Natural killer cell treated with Interleukin-12 subunit alpha and Interleukin-12 subunit beta and Interleukin-15 and Interleukin-18, amount 100 ng/mL, for 72 hours (primary cell): Measurements from ENCODE around the gene MYLK2. TPM values are rescaled to one million over a fixed set of nuclear protein-coding genes. Genes with fewer than 3 reads are reported as not detected.

Source experiments
- ATAC-seq, 2 donors: fragments of 150-1000 bp; cut with Tn5 transposase in 1 of 2; sonication (Bioruptor Pico), chemical (Tn5 transposase) in 1 of 2; 2 replicates each; pipeline ENCODE4 v1.10.0; 2021
- DNase-seq: peaks from one replicate; pipeline ENCODE4 v3.0.0; 2022; ENCODE audit warnings: low spot score
- H3K27ac Mint-ChIP-seq, 2 donors: 1 replicate in 1 of 2; 2 replicates in 1 of 2; pipeline ENCODE4 v1.8.0; 2022; ENCODE audit warnings: mixed read lengths in 2 of 2, mild to moderate bottlenecking in 1 of 2, moderate library complexity in 1 of 2
- H3K27me3 Mint-ChIP-seq, 2 donors: 1 replicate in 1 of 2; 2 replicates in 1 of 2; pipeline ENCODE4 v1.8.0; 2022; ENCODE audit warnings: mixed read lengths in 2 of 2
- H3K36me3 Mint-ChIP-seq: one replicate; pipeline ENCODE4 v1.8.0; 2022; ENCODE audit warnings: mixed read lengths
- H3K4me1 Mint-ChIP-seq, 2 donors: 1 replicate in 1 of 2; 2 replicates in 1 of 2; pipeline ENCODE4 v1.8.0; 2022; ENCODE audit warnings: low read depth in 2 of 2, mixed read lengths in 2 of 2, mild to moderate bottlenecking in 1 of 2
- H3K4me3 Mint-ChIP-seq: one replicate; pipeline ENCODE4 v1.8.0; 2022; ENCODE audit warnings: mixed read lengths
- H3K9me3 Mint-ChIP-seq: 2 replicates; pipeline ENCODE4 v1.8.0; 2022; ENCODE audit warnings: mixed read lengths
- total RNA-seq, 2 donors: library from RNA; stranded (reverse); gene quantifications; one replicate each; pipeline ENCODE4 v1.2.3, GENCODE V29; 2022

The MYLK2 gene
- total RNA-seq, 2 donors from 2014 or later = 0.98 to 1.8 TPM

DNA sequence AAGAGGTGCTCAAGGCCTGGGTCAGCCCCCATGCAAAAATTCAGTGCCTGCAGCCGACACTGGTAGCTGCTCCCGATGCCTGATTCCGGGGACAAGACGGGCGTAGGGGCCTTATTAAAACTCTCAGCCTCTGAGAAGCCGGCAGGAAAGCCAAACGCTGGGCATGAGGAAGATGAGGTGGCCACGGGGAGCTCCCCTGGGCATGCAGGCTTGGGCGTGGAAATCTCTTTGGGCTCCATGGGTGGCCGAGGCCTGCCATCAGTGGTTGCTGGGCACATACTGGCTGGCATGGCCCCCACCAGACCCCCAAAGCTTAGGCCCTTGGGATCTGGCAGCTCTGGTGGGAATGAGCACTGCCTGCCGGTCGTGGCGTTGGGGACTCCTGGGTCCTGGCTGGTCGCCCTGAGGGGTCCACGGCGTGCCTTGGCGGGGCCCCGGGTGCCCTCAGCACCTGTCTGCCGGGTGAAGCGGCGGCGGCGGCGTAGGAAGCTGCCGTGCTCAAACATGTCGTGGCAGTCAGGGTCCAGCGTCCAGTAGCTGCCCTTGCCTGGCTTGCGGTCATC, 25.7 kb downstream of the MYLK2 start:
- Mint-ChIP-seq H3K27ac (no peak overlapping the region), H3K4me1 (no peaks in the 10 kb centered on the region)
- DNase-seq = no peak

DNA sequence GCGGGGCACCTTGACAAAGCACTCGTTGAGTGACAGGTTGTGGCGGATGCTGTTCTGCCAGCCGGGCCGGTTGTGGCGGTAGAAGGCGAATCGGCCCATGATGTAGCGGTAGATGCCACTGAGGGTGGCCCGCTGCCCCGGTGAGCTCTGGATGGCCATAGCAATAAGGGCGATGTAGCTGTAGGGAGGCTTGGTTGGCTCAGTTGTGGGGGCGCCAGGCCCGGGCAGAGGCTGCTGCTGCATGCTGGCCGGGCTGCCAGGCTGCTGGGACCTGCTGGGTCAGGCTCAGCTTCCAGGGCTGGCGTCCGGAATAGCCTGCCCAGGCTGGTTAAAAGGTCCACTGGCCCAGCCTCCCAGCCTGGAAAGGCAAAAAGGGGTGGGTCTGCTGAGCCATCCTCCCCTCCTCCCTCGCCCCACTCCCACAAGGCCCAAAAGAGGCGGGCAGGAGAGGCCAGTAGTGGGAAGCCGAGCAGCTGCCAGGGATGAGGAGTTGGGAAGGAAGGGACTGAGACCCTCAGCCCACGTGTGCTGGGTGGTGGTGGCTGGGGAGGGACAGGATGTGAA, 26.2 kb downstream of the MYLK2 start, which contains the start of gene FOXS1:
TSS of gene FOXS1 (minus strand) at position 305 of the 564 bp plus-strand sequence. CDS start at position 243, 62 bp downstream.
- Mint-ChIP-seq H3K4me3 (no peak within 1 kb of the TSS), H3K4me1 (no peaks in the 10 kb centered on the region), H3K27me3 (peaks cover 6 to 8% of the 10 kb centered on the region in 2 donors), H3K9me3 (no peaks in the 10 kb centered on the region), H3K36me3 (no peaks in the 10 kb centered on the region), H3K27ac (no peak within 1 kb of the TSS)
- DNase-seq = no peak
- no peak for ATAC-seq

More for the DNA sequence above, 25.7 kb downstream of the MYLK2 start:
- no peak for ATAC-seq
- H3K36me3 Mint-ChIP-seq = no peaks in the 10 kb centered on the region
- H3K27me3 Mint-ChIP-seq = peaks cover 6 to 8% of the 10 kb centered on the region in 2 donors
- no peak overlapping the region for H3K4me3 Mint-ChIP-seq
- H3K9me3 Mint-ChIP-seq = no peaks in the 10 kb centered on the region

DNA sequence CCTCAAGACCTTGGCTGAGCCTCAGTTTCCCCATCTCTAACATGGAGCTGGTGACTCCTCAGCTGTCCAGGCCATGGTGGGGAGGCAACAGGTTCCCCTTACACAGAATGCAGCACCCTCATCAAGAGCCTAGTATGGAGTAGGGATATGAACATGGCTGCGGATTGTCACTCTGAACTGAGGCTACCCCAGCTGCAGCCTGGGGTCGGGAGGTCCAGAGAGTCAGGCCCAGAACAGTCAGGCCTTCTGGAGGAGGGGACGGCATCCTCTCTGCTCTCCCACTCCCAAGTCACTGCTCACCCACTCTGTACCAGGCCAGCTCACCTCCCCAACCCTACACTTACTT, 27.6 kb downstream of the MYLK2 start:
- Mint-ChIP-seq H3K9me3 (no peaks in the 10 kb centered on the region), H3K27me3 (peaks cover 16 to 19% of the 10 kb centered on the region in 2 donors), H3K27ac (no peak overlapping the region), H3K4me1 (no peaks in the 10 kb centered on the region), H3K36me3 (no peaks in the 10 kb centered on the region), H3K4me3 (no peak overlapping the region)
- ATAC-seq (no peak), DNase-seq (no peak)

DNA sequence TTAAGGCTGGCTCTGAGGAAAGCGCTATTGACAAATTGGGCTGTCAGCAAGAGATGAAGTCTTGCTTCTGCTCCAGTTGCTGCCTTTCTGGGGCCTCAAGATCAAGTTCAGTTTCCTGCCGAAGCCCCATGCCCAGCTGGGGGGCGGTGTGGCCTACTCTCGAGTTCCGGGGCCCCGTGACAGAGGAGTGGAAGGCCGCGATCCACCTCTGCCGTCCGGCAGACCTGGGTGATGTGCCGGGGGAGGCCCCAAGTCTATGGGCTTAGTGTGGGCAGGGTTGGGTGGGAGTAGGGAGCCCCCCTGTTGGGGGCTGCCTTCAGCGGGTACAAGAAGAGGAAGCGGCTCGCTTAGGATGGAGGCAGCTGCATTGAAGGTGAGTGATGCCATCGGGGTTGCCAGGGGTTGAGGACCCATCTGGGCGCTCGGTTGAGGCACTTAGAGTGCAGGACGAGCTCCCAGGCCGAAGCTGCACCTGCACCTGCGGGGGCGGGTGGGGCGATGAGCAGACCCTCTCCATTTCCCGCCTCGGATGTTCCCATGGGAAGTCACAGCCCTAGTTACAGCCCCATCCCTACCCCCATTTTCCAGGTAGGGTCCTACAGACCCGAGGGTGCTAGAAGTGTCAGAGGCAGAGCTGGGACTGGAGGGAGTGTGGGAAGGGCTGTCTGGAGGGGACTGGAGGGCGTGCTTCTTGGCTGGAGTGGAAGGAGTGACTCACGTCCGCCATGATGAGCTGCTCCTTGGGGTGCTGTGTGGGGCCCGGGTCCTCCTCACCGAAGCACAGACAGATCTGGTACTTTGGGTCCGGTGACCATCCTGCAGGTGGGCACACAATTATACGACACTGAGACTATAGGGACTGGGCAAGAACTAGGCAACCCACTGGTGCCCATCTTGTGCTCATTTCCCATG, 29.2 kb downstream of the MYLK2 start:
- no peak overlapping the region for H3K27ac Mint-ChIP-seq
- H3K4me3 Mint-ChIP-seq = no peak overlapping the region
- H3K9me3 Mint-ChIP-seq = no peaks in the 10 kb centered on the region
- ATAC-seq = no peak
- no peaks in the 10 kb centered on the region for H3K4me1 Mint-ChIP-seq
- H3K27me3 Mint-ChIP-seq = peaks cover 16 to 19% of the 10 kb centered on the region in 2 donors
- H3K36me3 Mint-ChIP-seq = no peaks in the 10 kb centered on the region
- DNase-seq = no peak

DNA sequence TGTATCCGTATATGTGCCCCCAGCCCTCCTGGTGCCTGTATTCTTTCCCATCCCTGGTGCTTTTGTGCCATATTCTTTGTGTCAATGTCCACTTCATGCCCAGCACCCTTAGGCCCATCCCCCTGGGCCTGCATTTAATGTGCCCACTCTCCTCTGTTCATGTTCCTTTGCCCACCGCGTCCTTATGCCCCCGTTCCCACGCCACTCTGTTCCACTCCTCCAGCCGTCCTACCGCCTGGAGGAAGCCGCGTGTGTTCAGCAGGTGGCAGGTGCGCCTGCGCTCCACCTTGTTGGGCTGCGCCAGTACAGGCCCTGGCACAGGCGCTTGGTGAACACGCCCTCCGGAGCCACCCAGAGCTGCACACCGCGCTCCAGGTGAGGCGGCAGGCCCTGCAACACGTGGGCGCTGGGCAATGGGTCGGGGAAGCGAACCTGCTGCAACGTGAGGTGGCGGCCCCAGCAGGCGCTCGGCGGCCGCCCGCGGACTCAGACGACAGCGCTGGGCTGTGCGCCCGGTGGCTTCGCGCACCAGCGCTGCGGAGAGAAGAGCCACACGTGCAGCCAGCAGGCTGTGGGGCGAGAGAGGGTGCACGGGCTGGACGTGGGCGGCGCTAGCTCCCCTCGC, 30.3 kb downstream of the MYLK2 start:
- Mint-ChIP-seq H3K27me3 (peaks cover 18 to 19% of the 10 kb centered on the region in 2 donors), H3K36me3 (no peaks in the 10 kb centered on the region), H3K27ac (no peak overlapping the region), H3K4me3 (no peak overlapping the region), H3K4me1 (no peaks in the 10 kb centered on the region), H3K9me3 (no peaks in the 10 kb centered on the region)
- no peak for ATAC-seq
- no peak for DNase-seq

DNA sequence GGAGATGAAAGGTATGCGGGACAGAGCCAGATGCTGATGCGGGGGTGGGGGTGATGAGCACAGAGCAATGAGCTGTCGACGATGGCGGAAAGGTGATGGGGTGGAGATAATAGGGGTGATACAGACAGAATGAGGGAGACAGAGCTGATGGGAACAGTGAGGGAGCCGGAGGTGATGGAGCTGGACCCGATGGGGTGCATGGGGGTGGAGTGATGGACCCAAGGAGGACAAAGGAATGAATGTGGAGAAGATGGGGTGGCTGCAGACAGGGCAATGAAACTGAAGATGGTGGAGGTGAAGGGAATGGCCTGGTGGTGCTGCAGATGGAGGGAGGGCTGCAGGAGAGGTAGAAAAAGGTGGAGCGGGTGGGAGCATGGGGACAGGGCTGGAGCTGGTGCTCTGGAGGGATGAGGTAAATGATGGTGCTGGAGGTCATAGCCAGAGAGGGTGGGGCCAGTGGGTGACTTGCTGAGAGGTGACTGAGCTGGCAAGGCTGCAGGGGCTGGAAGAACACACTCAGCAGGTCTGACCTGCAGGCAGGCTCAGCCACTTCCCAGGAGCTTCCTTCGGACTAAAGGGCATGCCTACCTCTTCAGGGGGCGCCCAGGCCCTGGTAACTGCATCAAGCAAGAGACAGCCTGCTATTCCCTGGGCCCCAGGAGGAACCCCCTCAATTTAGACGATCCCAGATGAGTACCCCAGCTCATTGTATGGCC, 32.2 kb downstream of the MYLK2 start:
- DNase-seq = no peak
- no peak for ATAC-seq
- no peaks in the 10 kb centered on the region for H3K9me3 Mint-ChIP-seq
- no peak overlapping the region for H3K27ac Mint-ChIP-seq
- no peaks in the 10 kb centered on the region for H3K36me3 Mint-ChIP-seq
- H3K4me1 Mint-ChIP-seq = no peaks in the 10 kb centered on the region
- H3K4me3 Mint-ChIP-seq = no peak overlapping the region
- H3K27me3 Mint-ChIP-seq = peaks cover 18 to 19% of the 10 kb centered on the region in 2 donors

DNA sequence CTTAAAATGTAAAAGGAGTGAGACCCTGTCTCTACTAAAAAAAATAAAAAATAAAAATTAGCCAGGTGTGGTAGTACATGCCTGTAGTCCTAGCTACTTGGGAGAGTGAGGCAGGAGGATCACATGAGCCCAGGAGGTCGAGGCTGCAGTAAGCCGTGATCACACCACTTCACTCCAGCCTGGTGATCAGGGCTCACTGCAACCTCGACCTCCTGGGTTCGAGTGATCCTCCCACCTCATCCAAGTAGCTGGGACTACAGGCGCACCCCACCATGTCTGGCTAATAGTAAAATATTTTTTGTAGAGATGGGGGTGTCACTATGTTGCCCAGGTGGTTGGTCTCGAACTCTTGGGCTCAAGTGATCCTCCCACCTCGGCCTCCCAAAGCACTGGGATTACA, 34.3 kb downstream of the MYLK2 start:
- H3K27me3 Mint-ChIP-seq = peaks cover 22 to 26% of the 10 kb centered on the region in 2 donors
- ATAC-seq = no peak
- H3K4me1 Mint-ChIP-seq = no peaks in the 10 kb centered on the region
- no peak overlapping the region for H3K4me3 Mint-ChIP-seq
- no peaks in the 10 kb centered on the region for H3K36me3 Mint-ChIP-seq
- H3K27ac Mint-ChIP-seq = no peak overlapping the region
- no peaks in the 10 kb centered on the region for H3K9me3 Mint-ChIP-seq
- DNase-seq = no peak

DNA sequence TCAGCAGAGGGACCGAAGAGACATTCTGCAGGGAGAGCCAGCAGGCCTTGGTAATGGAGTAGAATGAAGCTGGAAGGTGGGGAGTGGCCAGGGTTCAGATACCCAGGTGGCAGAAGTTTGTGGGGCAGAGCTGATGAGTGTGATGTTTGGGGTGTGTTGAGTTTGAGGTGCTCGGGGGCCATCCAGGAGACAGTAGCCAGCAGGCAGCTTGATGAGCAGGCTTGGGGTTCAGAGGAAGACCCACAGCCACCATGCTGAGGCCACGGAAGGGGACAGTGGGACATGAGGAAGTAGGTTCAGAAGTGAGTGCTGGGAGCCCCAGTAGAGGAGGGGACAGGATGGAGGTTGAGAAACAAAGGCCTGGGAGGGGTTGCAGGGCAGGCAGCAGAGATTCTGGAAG, 37.4 kb downstream of the MYLK2 start:
- no peak overlapping the region for H3K4me3 Mint-ChIP-seq
- no peak overlapping the region for H3K27ac Mint-ChIP-seq
- ATAC-seq = no peak
- H3K27me3 Mint-ChIP-seq = peaks cover 11 to 16% of the 10 kb centered on the region in 2 donors
- no peaks in the 10 kb centered on the region for H3K36me3 Mint-ChIP-seq
- DNase-seq = no peak
- H3K4me1 Mint-ChIP-seq = peaks cover 0 to 4% of the 10 kb centered on the region in 2 donors
- no peaks in the 10 kb centered on the region for H3K9me3 Mint-ChIP-seq

DNA sequence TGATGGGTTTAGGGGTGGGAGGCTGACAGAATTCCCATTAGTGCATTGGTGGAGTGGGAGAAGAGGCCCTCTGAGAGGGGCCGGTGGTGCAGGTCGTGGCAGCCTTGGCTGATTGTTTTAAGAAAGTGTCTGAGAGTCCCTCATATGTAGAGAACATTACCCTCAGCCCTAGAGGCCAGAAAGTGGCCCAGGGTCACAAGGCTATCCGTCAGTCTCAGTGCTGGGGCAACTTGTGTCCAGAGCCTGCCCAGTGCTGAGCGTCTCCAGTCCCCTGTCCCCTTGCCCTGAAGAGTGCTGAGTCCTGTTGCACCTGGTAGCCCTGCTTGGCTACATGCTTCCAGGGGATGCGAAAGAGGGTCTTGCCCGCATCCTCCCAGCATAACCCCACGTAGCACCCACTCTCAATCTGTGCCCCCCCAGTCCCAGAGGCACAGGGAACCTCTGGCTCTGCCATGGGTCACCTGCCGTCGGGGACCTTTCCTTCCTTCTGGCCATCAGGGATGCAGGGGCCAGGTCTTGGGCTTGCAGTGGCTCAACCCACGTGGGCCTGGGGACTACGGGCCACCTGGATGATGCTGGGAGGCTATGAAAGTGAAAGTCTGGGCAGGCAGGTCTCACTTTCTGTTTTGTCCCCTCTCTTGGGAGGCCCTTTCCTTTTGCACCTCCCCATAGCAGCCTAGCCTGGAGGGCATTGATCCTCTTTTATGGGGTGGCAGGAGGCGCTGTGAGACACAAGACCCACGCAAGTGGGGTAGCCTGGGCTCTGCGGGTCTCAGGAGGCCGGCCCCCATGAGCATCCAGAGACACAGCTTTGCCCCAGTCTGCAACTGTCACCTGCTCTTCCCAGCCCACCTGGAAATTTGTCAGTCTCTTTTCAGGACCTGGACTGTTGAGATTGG, 39.0 kb downstream of the MYLK2 start:
- Mint-ChIP-seq H3K27ac (no peak overlapping the region), H3K4me1 (peaks cover 0 to 10% of the 10 kb centered on the region in 2 donors), H3K4me3 (no peak overlapping the region)

DNA sequence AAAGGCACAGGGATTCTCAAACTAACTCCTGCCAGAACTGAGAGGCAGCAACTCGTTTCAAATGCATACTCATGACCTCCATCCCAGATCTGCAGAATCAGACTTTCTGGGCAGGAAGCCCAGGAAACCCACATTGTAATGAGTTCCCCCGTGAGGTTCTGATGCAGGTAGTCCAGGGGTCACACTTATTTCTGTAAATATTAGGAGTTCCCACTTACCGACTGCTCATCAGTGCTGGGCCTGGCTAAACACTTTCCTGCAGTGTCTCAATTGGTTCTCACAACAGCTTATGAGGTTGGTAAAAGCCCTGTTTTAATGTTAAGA, 39.6 kb downstream of the MYLK2 start:
- DNase-seq (no peak), ATAC-seq (no peak)
- Mint-ChIP-seq H3K9me3 (no peaks in the 10 kb centered on the region), H3K27ac (no peak overlapping the region), H3K4me3 (no peak overlapping the region), H3K4me1 (peaks cover 0 to 10% of the 10 kb centered on the region in 2 donors), H3K27me3 (peaks cover 10 to 15% of the 10 kb centered on the region in 2 donors), H3K36me3 (no peaks in the 10 kb centered on the region)

More for the DNA sequence above, 39.0 kb downstream of the MYLK2 start:
- peaks cover 11 to 15% of the 10 kb centered on the region in 2 donors for H3K27me3 Mint-ChIP-seq
- DNase-seq (no peak), ATAC-seq (no peak)
- no peaks in the 10 kb centered on the region for H3K36me3 Mint-ChIP-seq
- H3K9me3 Mint-ChIP-seq = no peaks in the 10 kb centered on the region

DNA sequence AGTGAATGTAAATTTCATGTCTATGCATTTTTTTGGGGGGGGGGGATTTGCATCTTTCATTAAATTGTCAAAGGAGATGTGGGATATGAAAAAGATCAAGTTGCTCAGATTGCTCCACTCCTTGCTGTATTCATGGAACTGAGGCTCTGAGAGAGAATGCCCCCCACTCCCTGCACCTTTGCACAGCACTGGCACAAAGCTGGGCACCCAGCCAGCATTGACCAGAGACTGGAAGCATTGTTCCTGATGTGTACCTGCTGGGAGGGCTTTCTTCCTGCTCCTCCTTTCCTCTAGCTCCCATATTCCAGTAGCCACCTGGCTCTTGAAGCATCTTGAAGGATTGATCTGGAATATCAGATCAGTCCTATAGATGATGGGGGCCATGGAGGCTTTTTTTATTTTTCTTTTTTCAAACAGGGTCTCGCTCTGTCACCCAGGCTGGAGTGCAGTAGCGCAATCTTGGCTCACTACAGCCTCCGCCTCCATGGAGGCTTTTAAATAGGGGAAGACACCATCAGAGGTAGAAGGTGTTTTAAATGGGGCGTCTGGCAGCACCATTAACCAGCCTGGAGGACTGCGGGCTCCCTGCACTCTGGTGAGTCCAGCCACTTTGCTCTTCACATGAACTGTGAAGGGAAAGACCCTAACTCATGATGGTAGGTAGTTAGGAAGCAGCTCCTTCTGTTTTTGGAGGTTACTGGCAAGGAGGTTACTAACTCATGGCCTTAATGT, 40.3 kb downstream of the MYLK2 start:
- ATAC-seq = no peak
- Mint-ChIP-seq H3K4me3 (peak overlapping the region; percentile 32), H3K36me3 (no peaks in the 10 kb centered on the region), H3K27me3 (peaks cover 8 to 15% of the 10 kb centered on the region in 2 donors), H3K4me1 (peaks cover 0 to 10% of the 10 kb centered on the region in 2 donors), H3K27ac (no peak overlapping the region), H3K9me3 (no peaks in the 10 kb centered on the region)
- DNase-seq = no peak

DNA sequence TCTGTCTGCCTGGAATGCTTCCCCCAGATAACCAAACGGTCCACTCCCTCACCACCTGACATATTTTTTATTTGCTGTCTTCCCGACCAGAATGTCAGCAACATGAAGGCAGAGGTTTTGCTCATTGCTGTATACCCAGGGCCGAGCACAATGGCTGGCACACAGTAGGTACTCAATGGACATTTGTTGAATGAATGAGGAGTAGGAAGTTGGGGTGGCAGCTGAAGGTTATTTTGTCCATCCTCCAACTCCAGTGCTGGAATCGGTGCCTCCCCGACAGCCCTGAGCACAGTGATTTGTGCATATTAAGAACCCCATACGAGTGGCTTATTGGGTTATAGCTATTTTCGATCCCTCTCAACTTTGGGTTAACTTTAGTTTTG, 40.8 kb downstream of the MYLK2 start:
- Mint-ChIP-seq H3K4me3 (peak overlapping the region; percentile 32), H3K36me3 (no peaks in the 10 kb centered on the region), H3K27ac (no peak overlapping the region), H3K9me3 (no peaks in the 10 kb centered on the region), H3K4me1 (peaks cover 0 to 10% of the 10 kb centered on the region in 2 donors), H3K27me3 (peaks cover 8 to 15% of the 10 kb centered on the region in 2 donors)
- ATAC-seq = no peak
- DNase-seq = no peak
